Colonic mucosa (tissue), 4 donors: ENCODE data around the gene RNF17. TPM values are rescaled to one million over a fixed set of nuclear protein-coding genes. Genes with fewer than 3 reads are reported as not detected.

Experiments used
- DNase-seq: peaks from one replicate; pipeline ENCODE4 v3.0.0-alpha.2; 2020
- H3K27ac ChIP-seq: fragments of 200-600 bp; one replicate; pipeline ENCODE4 v1.8.0; 2021
- H3K27me3 ChIP-seq: fragments of 200-600 bp; one replicate; pipeline ENCODE4 v1.8.0; 2021
- H3K36me3 ChIP-seq: fragments of 200-600 bp; one replicate; pipeline ENCODE4 v1.8.0; 2021
- H3K4me1 ChIP-seq: fragments of 200-600 bp; one replicate; pipeline ENCODE4 v1.8.0; 2021; ENCODE audit warnings: mild to moderate bottlenecking
- H3K4me3 ChIP-seq: fragments of 200-600 bp; one replicate; pipeline ENCODE4 v1.8.0; 2021
- H3K9ac ChIP-seq, 2 donors: one replicate each; pipeline ENCODE4 v1.7.0; 2013; ENCODE audit warnings: control low read depth in 2 of 2, low read depth in 2 of 2, low read length in 2 of 2
- H3K9me3 ChIP-seq: fragments of 200-600 bp; one replicate; pipeline ENCODE4 v1.8.0; 2021
- CTCF ChIP-seq: fragments of 200-600 bp; IDR thresholded peaks from one replicate; pipeline ENCODE4 v1.8.0; 2022; ENCODE audit warnings: antibody characterized with exemption, mild to moderate bottlenecking
- intact Hi-C: fragments of 100-400 bp; cut with DNase I; formaldehyde crosslinking; loops from one replicate; pipeline ENCODE4 v1.14.1; 2022
- total RNA-seq, 2 donors: library from RNA; stranded (reverse); fragmentation: NEBNext Ultra II Directional in 1 of 2; extraction: Animal tissue kit (Norgen Biotek cat#: 25700) in 1 of 2; gene quantifications; one replicate each; pipeline ENCODE4 v1.2.1, GENCODE V29; 2021
- donor health status: healthy.
- donor health status: DM: no; HTN: no; CAD: no.
- donor health status: DM: no; HTN: no; CAD: no.

RNF17 gene
- total RNA-seq, 2 donors from 2014 or later = not detected

- Histone ChIP-seq H3K4me3 (no peak overlapping the region), H3K27ac (no peak overlapping the region), H3K27me3 (peaks cover 32% of the 10 kb centered on the region), H3K4me1 (no peaks in the 10 kb centered on the region), H3K36me3 (no peaks in the 10 kb centered on the region), H3K9me3 (no peaks in the 10 kb centered on the region), H3K9ac (no peak overlapping the region)
- intact Hi-C loops = no loop called here
- no peak for TF ChIP-seq CTCF
- no peak for DNase-seq
These were observed 19.7 kb upstream of the RNF17 start for GRCh38 chr13:24744247-24744646.

GRCh38 chr13:24745516-24745860 lies 18.5 kb upstream of the RNF17 start:
- DNase-seq = no peak
- Histone ChIP-seq H3K36me3 (no peaks in the 10 kb centered on the region), H3K27ac (no peak overlapping the region), H3K4me3 (no peak overlapping the region), H3K4me1 (no peaks in the 10 kb centered on the region), H3K9me3 (no peaks in the 10 kb centered on the region), H3K9ac (no peak overlapping the region), H3K27me3 (peaks cover 32% of the 10 kb centered on the region)
- intact Hi-C loops = no loop called here
- TF ChIP-seq CTCF = no peak

DNA sequence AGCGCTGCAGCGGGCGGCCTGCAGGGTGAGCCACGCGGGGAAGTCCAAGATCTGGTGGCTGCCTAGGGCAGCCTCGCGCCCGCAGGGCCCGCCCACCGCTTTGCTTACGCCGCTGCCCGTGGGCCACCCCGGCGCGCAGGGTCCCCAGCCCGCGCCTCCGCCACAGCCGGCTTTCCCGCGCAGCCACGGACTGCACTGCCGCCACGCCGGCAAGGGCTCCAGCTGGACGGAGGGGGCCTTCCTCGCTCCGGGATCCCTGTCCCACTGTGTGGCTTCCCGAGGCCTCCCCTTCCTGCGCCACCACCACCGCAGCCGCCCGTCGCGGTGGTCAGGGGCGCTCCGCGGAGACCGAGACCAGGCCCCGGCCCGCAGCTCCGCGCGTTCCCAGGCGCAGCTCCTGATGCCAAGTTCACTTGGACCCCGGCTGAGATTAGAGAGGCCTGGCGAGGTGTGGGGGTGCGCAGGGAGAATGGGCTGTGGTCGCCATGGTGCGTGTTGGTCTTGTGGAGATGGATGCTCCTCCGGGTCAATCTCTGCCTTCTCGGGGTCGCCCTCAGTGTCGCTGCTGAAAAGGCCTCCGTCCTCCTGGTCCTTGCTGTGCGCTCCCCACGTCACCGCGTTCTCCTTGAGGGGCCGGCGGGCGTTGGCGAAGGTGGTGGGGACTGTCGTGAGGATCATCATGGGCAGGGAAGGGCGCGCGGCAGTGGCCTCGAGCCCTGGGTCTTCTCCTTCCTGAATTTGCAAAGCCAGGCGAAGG lies 17.9 kb upstream of the RNF17 start:
- no peak overlapping the region for H3K4me3 ChIP-seq
- no peak for TF ChIP-seq CTCF
- H3K36me3 ChIP-seq = no peaks in the 10 kb centered on the region
- no peak for DNase-seq
- peaks cover 32% of the 10 kb centered on the region for H3K27me3 ChIP-seq
- no peak overlapping the region for H3K9ac ChIP-seq
- H3K4me1 ChIP-seq = no peaks in the 10 kb centered on the region
- H3K27ac ChIP-seq = no peak overlapping the region
- intact Hi-C loops = no loop called here
- no peaks in the 10 kb centered on the region for H3K9me3 ChIP-seq

DNA sequence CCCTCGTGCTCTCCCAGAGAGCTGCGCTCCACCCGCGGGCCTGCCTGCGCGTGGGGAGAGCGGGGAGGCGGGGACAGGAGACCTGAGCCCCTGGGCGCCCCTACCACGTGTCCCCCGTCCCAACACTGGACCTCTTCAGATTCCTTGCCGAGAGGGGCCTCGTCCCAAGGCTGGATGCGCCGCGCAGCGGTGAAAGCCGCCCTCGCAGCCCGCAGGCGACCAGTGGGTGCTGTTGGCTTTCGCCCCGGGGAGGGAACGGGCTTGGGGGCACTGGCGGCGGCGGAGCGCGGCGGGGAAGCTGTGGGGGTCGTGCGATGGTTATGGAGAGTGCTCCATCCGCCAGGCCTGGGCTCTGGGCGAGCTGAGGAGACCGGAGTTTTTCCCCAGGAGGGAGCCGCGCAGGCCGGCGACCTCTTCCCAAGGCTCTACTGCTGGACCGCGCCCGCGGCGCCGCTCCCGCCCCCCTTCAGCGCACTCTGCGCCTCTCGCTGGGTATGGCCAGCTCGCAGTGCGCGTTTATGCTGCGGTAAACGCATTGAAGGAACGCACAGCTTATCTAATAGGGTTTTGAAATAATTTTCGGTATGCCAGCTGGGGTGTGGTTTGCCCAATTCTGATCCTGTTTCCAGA lies 17.2 kb upstream of the RNF17 start:
- Histone ChIP-seq H3K4me1 (no peaks in the 10 kb centered on the region), H3K9ac (no peak overlapping the region), H3K27me3 (peaks cover 32% of the 10 kb centered on the region), H3K9me3 (no peaks in the 10 kb centered on the region), H3K4me3 (no peak overlapping the region), H3K36me3 (no peaks in the 10 kb centered on the region), H3K27ac (no peak overlapping the region)
- TF ChIP-seq CTCF = no peak
- no peak for DNase-seq
- intact Hi-C loops = no loop called here

DNA sequence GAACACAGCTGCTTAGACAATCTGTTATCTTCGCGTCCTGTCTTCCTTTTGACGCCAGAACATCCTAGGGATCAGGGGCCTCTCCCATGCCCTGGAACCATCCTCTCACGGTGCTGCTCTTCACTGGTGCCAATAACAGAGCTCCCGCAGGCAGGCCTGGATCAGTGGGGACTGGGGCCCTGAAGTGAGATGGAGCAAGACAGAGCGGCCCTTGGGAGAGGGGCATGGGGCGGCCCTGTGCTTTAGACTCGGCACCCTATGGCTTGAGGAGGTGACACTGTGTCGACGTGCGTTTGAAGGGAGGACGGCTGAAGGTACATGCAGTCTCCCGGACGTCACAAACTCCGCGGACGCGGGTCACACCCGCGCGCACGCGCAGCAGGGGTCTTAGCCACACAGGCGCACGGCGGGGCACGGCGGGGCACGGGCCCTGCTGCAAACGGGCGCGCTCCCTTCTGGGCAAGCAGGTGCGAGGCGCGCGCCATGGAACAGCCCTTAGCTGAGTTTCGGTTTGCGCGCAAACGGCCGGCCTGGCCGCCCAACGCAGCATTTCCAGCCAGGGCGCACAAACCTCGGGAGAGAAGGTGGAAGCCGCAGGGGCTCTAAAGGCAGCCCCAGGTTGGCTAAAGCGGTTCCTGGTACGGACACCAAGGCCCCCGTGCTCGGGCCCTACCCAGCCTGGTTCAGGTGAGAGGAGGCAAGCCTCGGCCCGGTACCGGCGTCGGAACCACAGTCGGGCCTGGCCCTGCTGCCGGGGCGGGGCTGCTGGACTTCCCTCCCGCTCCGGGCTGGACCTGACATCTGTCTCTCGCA lies 16.5 kb upstream of the RNF17 start:
- Histone ChIP-seq H3K9me3 (no peaks in the 10 kb centered on the region), H3K4me3 (peak overlapping the region; percentile 23), H3K9ac (no peak overlapping the region), H3K27me3 (peaks cover 32% of the 10 kb centered on the region), H3K27ac (no peak overlapping the region), H3K4me1 (no peaks in the 10 kb centered on the region), H3K36me3 (no peaks in the 10 kb centered on the region)
- intact Hi-C loops = no loop called here
- no peak for DNase-seq
- no peak for TF ChIP-seq CTCF
